ENCODE results near the gene MAST4. TPM values are rescaled to one million over a fixed set of nuclear protein-coding genes. Genes with fewer than 3 reads are reported as not detected.

MAST4 gene
- polyA plus RNA-seq, 1 experiment = 11.6 TPM

- POLR2A ChIA-PET = no interaction called here
- Histone ChIP-seq H3K27ac (ENCODE audit: low read depth, low read length) (no peak overlapping the region), H3K27me3 (ENCODE audit: control insufficient read depth, insufficient read depth, low read length) (no peaks in the 10 kb centered on the region), H3K9me3 (ENCODE audit: control insufficient read depth, insufficient read depth, low read length) (no peaks in the 10 kb centered on the region), H3K4me3 (ENCODE audit: low read depth, low read length) (no peak overlapping the region)
- no peak for TF ChIP-seq CTCF (IDR thresholded peaks at IDR 0.05; ENCODE audit: low read depth, low read length)
- CTCF ChIA-PET = no interaction called here
- DNase-seq (ENCODE audit: low read depth, low spot score) = no peak
Measured at GRCh38 chr5:66565878-66566277, 30.3 kb upstream of the MAST4 start.

GRCh38 chr5:66567474-66567873, 28.7 kb upstream of the MAST4 start:
- Histone ChIP-seq H3K27me3 (ENCODE audit: control insufficient read depth, insufficient read depth, low read length) (no peaks in the 10 kb centered on the region), H3K27ac (ENCODE audit: low read depth, low read length) (no peak overlapping the region), H3K9me3 (ENCODE audit: control insufficient read depth, insufficient read depth, low read length) (no peaks in the 10 kb centered on the region), H3K4me3 (ENCODE audit: low read depth, low read length) (no peak overlapping the region)
- ChIA-PET CTCF (no interaction called here), POLR2A (no interaction called here)
- no peak for TF ChIP-seq CTCF (IDR thresholded peaks at IDR 0.05; ENCODE audit: low read depth, low read length)
- DNase-seq (ENCODE audit: low read depth, low spot score) = no peak

GRCh38 chr5:66570201-66570600, 26.0 kb upstream of the MAST4 start:
- no peak overlapping the region for H3K27ac ChIP-seq (ENCODE audit: low read depth, low read length)
- no peak for TF ChIP-seq CTCF (IDR thresholded peaks at IDR 0.05; ENCODE audit: low read depth, low read length)
- DNase-seq (ENCODE audit: low read depth, low spot score) = no peak
- CTCF ChIA-PET = no interaction called here
- no peak overlapping the region for H3K4me3 ChIP-seq (ENCODE audit: low read depth, low read length)
- POLR2A ChIA-PET = no interaction called here
- no peaks in the 10 kb centered on the region for H3K9me3 ChIP-seq (ENCODE audit: control insufficient read depth, insufficient read depth, low read length)
- no peaks in the 10 kb centered on the region for H3K27me3 ChIP-seq (ENCODE audit: control insufficient read depth, insufficient read depth, low read length)

GRCh38 chr5:66573733-66574132, 22.5 kb upstream of the MAST4 start:
- DNase-seq (ENCODE audit: low read depth, low spot score) = no peak
- ChIA-PET CTCF (no interaction called here), POLR2A (no interaction called here)
- Histone ChIP-seq H3K27ac (ENCODE audit: low read depth, low read length) (no peak overlapping the region), H3K4me3 (ENCODE audit: low read depth, low read length) (no peak overlapping the region), H3K9me3 (ENCODE audit: control insufficient read depth, insufficient read depth, low read length) (no peaks in the 10 kb centered on the region), H3K27me3 (ENCODE audit: control insufficient read depth, insufficient read depth, low read length) (no peaks in the 10 kb centered on the region)
- no peak for TF ChIP-seq CTCF (IDR thresholded peaks at IDR 0.05; ENCODE audit: low read depth, low read length)

- TF ChIP-seq CTCF (IDR thresholded peaks at IDR 0.05; ENCODE audit: low read depth, low read length) = no peak
- Histone ChIP-seq H3K4me3 (ENCODE audit: low read depth, low read length) (no peak overlapping the region), H3K27ac (ENCODE audit: low read depth, low read length) (no peak overlapping the region), H3K9me3 (ENCODE audit: control insufficient read depth, insufficient read depth, low read length) (no peaks in the 10 kb centered on the region), H3K27me3 (ENCODE audit: control insufficient read depth, insufficient read depth, low read length) (no peaks in the 10 kb centered on the region)
- DNase-seq (ENCODE audit: low read depth, low spot score) = no peak
- ChIA-PET POLR2A (no interaction called here), CTCF (no interaction called here)
Measured at GRCh38 chr5:66582499-66583165, 13.6 kb upstream of the MAST4 start.
